ENCODE results near the gene CBLB.
A peak's percentile ranks its signal among the peaks of the same experiment; 100 is the strongest.

DNA sequence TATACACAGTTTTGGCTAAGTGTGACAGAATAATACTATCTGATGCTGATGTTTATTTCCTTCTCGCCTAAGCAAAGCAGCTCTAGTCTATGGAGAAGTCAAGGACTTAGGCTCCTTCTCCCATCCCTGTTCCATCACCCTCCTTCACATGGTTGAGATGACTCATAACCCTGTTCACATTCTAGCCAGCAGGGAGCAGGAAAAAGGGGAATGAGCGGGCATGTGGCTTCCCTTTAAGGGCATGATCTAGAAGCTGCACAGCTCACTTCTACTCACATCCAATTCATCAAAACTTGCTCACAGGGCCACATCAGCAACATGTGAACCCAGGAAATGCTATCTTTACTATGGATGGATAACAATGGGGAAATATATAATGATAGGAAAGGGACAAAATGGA lies 40.9 kb downstream of the CBLB start:
- no peak for TF ChIP-seq POLR2A (IDR thresholded peaks at IDR 0.05)
- peak in 1 of 11 experiments; percentile 8 for TF ChIP-seq CTCF (IDR thresholded peaks at IDR 0.05 in 8 of 11, conservative IDR thresholded peaks at IDR 0.05 in 3 of 11)
- TF ChIP-seq POLR2AphosphoS5 (IDR thresholded peaks at IDR 0.05): peak in 1 of 3 donors; percentile 27
